Vagina (tissue), 2 donors: ENCODE measurements around the gene REEP6. TPM values are rescaled to one million over a fixed set of nuclear protein-coding genes. Genes with fewer than 3 reads are reported as not detected.

Source experiments
- DNase-seq, 2 donors: peaks; one replicate each; pipeline ENCODE4 v3.0.0-alpha.2; 2017; ENCODE audit errors: extremely low spot score in 2 of 2
- H3K27ac ChIP-seq: fragments of 200-600 bp; sonication (generic); one replicate; pipeline ENCODE4 v1.5.1; 2019
- H3K27me3 ChIP-seq: fragments of 200-600 bp; sonication (generic); one replicate; pipeline ENCODE4 v1.5.1; 2019
- H3K36me3 ChIP-seq, 2 donors: fragments of 200-600 bp; sonication (generic); one replicate each; pipeline ENCODE4 v1.5.1; 2017 to 2019
- H3K4me1 ChIP-seq: fragments of 200-600 bp; sonication (generic); one replicate; pipeline ENCODE4 v1.5.1; 2019
- H3K4me3 ChIP-seq, 2 donors: fragments of 200-600 bp; sonication (generic); 1 replicate in 1 of 2; 2 replicates in 1 of 2; pipeline ENCODE4 v1.5.1; 2016 to 2019
- H3K9me3 ChIP-seq: fragments of 200-600 bp; sonication (generic); one replicate; pipeline ENCODE4 v1.5.1; 2019
- POLR2A ChIP-seq, 2 donors: fragments of 450-650 bp; IDR thresholded peaks; one replicate each; pipeline ENCODE4 v1.6.1; 2017; ENCODE audit warnings: antibody characterized with exemption in 2 of 2, mild to moderate bottlenecking in 2 of 2, moderate library complexity in 2 of 2
- POLR2AphosphoS5 ChIP-seq, 2 donors: sonication (generic); formaldehyde crosslinking; IDR thresholded peaks; one replicate each; pipeline ENCODE4 v1.9.0; 2017; ENCODE audit warnings: antibody characterized with exemption in 2 of 2, mild to moderate bottlenecking in 2 of 2, low read depth in 1 of 2; ENCODE audit not compliant: insufficient read depth in 1 of 2
- intact Hi-C: fragments of 100-400 bp; cut with DNase I; formaldehyde crosslinking; loops from one replicate; pipeline ENCODE4 v1.15.1; 2023
- total RNA-seq: library from RNA; depleted of rRNA; stranded (reverse); fragments of >200 nt; gene quantifications from one replicate; pipeline ENCODE4 v1.2.3, GENCODE V29; 2016
- TF ChIP-seq, protein P1 (sequence below), 3 experiments: fragments of 450-650 bp in 2 of 3; fragments of 200-600 bp in 1 of 3; sonication (generic) in 1 of 3; IDR thresholded peaks; one replicate each; pipeline ENCODE4 v1.5.1; 2017 to 2019; ENCODE audit warnings: antibody characterized with exemption in 3 of 3, mild to moderate bottlenecking in 2 of 3, moderate library complexity in 2 of 3

The REEP6 gene
- total RNA-seq, 1 donor from 2014 or later, result 6.1 TPM

DNA sequence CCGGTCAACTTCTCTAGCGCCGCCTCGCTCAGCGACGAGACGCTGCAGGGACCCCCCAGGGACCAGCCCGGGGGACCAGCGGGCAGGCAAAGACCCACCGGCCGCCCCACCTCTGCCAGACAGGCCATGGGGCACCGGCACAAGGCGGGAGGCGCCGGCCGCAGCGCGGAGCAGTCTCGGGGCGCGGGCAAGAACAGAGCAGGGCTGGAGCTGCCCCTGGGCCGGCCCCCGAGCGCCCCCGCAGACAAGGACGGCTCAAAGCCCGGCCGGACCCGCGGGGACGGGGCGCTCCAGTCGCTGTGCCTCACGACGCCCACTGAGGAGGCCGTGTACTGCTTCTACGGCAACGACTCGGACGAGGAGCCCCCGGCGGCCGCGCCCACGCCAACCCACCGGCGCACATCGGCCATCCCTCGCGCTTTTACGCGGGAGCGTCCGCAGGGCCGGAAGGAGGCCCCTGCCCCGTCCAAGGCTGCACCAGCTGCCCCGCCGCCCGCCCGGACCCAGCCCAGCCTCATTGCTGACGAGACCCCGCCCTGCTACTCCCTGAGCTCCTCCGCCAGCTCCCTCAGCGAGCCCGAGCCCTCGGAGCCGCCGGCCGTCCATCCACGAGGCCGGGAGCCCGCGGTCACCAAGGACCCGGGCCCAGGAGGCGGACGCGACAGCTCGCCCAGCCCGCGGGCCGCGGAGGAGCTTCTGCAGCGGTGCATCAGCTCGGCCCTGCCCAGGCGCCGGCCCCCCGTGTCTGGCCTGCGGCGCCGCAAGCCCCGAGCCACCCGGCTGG is 23.3 kb upstream of the REEP6 start:
- no peak overlapping the region for H3K27ac ChIP-seq
- DNase-seq, result no peak
- H3K27me3 ChIP-seq, result peaks cover 4% of the 10 kb centered on the region
- TF ChIP-seq, protein P1, sequence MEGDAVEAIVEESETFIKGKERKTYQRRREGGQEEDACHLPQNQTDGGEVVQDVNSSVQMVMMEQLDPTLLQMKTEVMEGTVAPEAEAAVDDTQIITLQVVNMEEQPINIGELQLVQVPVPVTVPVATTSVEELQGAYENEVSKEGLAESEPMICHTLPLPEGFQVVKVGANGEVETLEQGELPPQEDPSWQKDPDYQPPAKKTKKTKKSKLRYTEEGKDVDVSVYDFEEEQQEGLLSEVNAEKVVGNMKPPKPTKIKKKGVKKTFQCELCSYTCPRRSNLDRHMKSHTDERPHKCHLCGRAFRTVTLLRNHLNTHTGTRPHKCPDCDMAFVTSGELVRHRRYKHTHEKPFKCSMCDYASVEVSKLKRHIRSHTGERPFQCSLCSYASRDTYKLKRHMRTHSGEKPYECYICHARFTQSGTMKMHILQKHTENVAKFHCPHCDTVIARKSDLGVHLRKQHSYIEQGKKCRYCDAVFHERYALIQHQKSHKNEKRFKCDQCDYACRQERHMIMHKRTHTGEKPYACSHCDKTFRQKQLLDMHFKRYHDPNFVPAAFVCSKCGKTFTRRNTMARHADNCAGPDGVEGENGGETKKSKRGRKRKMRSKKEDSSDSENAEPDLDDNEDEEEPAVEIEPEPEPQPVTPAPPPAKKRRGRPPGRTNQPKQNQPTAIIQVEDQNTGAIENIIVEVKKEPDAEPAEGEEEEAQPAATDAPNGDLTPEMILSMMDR (IDR thresholded peaks at IDR 0.05), result no peak
- TF ChIP-seq POLR2A (IDR thresholded peaks at IDR 0.05), result no peak
- TF ChIP-seq POLR2AphosphoS5 (IDR thresholded peaks at IDR 0.05; ENCODE audit: insufficient read depth in 1 of 2, low read depth in 1 of 2), result no peak
- intact Hi-C loops, result no loop called here
- H3K4me3 ChIP-seq, result no peak overlapping the region
- no peaks in the 10 kb centered on the region for H3K36me3 ChIP-seq
- H3K4me1 ChIP-seq, result peaks cover 60% of the 10 kb centered on the region
- no peaks in the 10 kb centered on the region for H3K9me3 ChIP-seq

DNA sequence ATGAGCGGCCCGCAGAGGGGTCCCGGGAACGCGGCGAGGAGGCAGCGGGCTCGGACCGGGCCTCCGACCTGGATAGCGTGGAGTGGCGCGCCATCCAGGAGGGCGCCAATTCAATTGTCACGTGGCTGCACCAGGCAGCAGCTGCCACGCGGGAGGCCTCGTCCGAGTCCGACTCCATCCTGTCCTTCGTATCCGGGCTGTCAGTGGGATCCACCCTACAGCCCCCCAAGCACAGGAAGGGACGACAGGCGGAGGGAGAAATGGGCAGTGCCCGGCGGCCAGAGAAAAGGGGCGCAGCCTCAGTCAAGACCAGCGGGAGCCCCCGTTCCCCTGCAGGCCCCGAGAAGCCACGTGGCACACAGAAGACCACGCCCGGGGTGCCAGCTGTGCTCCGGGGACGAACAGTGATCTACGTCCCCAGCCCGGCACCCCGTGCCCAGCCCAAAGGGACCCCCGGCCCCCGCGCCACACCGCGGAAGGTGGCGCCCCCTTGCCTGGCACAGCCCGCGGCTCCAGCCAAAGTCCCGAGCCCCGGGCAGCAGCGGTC is 22.6 kb upstream of the REEP6 start:
- no peaks in the 10 kb centered on the region for H3K9me3 ChIP-seq
- H3K4me3 ChIP-seq, result peak overlapping the region; percentile 16 to 51
- peaks cover 60% of the 10 kb centered on the region for H3K4me1 ChIP-seq
- intact Hi-C loops, result no loop called here
- H3K27me3 ChIP-seq, result peaks cover 4% of the 10 kb centered on the region
- H3K27ac ChIP-seq, result no peak overlapping the region
- H3K36me3 ChIP-seq, result no peaks in the 10 kb centered on the region
- DNase-seq, result no peak
- TF ChIP-seq, protein P1 (IDR thresholded peaks at IDR 0.05), result no peak
- TF ChIP-seq POLR2AphosphoS5 (IDR thresholded peaks at IDR 0.05; ENCODE audit: insufficient read depth in 1 of 2, low read depth in 1 of 2), result no peak
- no peak for TF ChIP-seq POLR2A (IDR thresholded peaks at IDR 0.05)

DNA sequence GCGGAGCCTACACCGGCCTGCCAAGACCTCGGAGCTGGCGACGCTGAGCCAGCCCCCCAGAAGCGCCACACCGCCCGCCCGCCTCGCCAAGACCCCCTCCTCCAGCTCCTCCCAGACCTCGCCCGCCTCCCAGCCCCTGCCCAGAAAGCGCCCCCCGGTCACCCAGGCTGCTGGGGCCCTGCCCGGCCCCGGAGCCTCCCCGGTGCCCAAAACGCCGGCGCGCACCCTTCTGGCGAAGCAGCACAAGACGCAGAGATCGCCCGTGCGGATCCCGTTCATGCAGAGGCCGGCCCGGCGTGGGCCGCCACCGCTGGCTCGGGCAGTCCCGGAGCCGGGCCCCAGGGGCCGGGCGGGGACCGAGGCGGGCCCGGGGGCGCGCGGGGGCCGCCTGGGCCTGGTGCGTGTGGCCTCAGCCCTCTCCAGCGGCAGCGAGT is 22.1 kb upstream of the REEP6 start:
- Histone ChIP-seq H3K4me1 (peaks cover 60% of the 10 kb centered on the region), H3K4me3 (peak overlapping the region; percentile 16 to 51), H3K36me3 (no peaks in the 10 kb centered on the region), H3K27me3 (peaks cover 4% of the 10 kb centered on the region), H3K27ac (no peak overlapping the region), H3K9me3 (no peaks in the 10 kb centered on the region)
- TF ChIP-seq POLR2AphosphoS5 (IDR thresholded peaks at IDR 0.05; ENCODE audit: insufficient read depth in 1 of 2, low read depth in 1 of 2) (no peak), POLR2A (IDR thresholded peaks at IDR 0.05) (no peak)
- TF ChIP-seq, protein P1 (IDR thresholded peaks at IDR 0.05), result no peak
- intact Hi-C loops, result no loop called here
- no peak for DNase-seq

DNA sequence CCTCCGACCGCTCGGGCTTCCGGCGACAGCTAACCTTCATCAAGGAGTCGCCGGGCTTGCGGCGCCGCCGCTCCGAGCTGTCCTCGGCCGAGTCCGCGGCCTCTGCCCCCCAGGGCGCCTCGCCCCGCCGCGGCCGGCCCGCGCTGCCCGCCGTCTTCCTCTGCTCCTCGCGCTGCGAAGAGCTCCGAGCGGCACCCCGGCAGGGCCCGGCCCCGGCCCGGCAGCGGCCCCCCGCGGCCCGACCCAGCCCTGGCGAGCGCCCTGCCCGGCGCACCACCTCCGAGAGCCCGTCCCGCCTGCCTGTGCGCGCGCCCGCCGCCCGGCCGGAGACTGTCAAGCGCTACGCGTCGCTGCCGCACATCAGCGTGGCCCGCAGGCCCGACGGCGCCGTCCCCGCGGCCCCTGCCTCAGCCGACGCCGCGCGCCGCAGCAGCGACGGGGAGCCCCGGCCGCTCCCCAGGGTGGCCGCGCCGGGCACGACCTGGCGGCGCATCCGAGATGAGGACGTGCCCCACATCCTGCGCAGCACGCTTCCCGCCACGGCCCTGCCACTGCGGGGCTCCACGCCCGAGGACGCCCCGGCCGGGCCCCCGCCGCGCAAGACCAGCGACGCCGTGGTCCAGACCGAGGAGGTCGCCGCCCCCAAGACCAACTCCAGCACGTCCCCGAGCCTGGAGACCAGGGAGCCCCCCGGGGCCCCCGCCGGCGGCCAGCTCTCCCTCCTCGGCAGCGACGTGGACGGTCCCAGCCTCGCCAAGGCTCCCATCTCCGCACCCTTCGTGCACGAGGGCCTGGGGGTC is 21.5 kb upstream of the REEP6 start:
- Histone ChIP-seq H3K9me3 (no peaks in the 10 kb centered on the region), H3K4me1 (peaks cover 64% of the 10 kb centered on the region), H3K4me3 (peak overlapping the region; percentile 46 to 51), H3K36me3 (no peaks in the 10 kb centered on the region), H3K27me3 (peaks cover 4% of the 10 kb centered on the region), H3K27ac (no peak overlapping the region)
- intact Hi-C loops, result no loop called here
- TF ChIP-seq POLR2A (IDR thresholded peaks at IDR 0.05), result no peak
- TF ChIP-seq POLR2AphosphoS5 (IDR thresholded peaks at IDR 0.05; ENCODE audit: insufficient read depth in 1 of 2, low read depth in 1 of 2), result no peak
- TF ChIP-seq, protein P1 (IDR thresholded peaks at IDR 0.05), result no peak
- no peak for DNase-seq
